HG03064 (cell line): Measurements from ENCODE around the gene NIPA2.
"Not testable (repeated sequence)": the region's sequence is repeated elsewhere in the genome, so short reads cannot be mapped to it uniquely, and the experiment has no call there.

ENCODE experiments used
- ATAC-seq: cut with Tn5 transposase; IDR thresholded peaks from one replicate; pipeline ENCODE4 v1.9.1; 2021; ENCODE audit warnings: low read depth; ENCODE audit not compliant: unreplicated experiment

Gene NIPA2

GRCh38 chr15:22838292-22839042, at the start of gene NIPA2:
Gene NIPA2, plus strand, starts transcription at chr15:22838666. Its CDS starts 13,066 bp downstream, at chr15:22851732.
- ATAC-seq, result peak; percentile 64

GRCh38 chr15:22794063-22794462, 44.4 kb upstream of the NIPA2 start:
- ATAC-seq, result no peak

DNA sequence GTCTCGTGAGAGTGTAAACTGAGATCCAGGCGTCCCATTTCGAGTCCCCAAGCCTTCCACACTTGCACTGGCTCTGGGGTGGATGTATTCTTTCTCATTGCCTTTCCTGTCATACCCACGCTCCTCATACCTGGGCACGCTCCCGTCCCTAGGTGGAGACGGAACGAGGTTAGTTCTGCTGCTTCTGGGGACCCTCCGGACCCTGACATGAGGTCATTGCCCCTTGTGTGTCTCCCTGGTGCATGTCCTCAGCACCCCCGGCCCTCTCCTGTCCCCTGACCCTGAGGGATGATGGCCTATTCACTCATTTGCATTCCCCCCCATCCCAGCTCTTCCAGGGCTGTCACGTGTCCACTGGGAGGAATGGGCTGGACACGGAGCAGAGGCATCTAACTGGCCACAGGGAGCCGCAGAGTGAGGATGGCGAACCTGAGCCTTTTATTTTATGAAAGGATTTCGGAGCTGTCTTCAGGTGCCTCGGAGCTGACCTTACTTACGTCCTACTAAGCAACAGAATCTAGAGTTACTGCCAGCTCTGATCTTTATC, 43.8 kb upstream of the NIPA2 start:
- no peak for ATAC-seq

- no peak for ATAC-seq
Measured at GRCh38 chr15:22795206-22796063, 43.0 kb upstream of the NIPA2 start.

GRCh38 chr15:22796079-22796478, 42.4 kb upstream of the NIPA2 start:
- ATAC-seq, result no peak

GRCh38 chr15:22799902-22800301, 38.6 kb upstream of the NIPA2 start:
- ATAC-seq, result no peak

DNA sequence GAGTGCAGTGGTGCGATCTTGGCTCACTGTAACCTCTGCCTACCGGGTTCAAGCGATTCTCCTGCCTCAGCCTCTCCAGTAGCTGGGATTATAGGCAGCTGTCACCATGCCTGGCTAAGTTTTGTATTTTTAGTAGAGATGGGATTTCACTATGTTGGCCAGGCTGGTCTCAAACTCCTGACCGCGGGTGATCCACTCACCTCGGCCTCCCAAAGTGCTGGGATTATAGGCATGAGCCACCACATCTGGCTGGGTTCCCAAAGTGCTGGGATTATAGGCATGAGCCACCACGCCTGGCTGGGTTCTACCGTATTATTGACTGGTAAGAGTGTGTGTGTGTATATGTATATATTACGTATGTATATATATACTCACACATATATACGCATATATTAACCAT, 35.5 kb upstream of the NIPA2 start:
- not testable (repeated sequence) for ATAC-seq

DNA sequence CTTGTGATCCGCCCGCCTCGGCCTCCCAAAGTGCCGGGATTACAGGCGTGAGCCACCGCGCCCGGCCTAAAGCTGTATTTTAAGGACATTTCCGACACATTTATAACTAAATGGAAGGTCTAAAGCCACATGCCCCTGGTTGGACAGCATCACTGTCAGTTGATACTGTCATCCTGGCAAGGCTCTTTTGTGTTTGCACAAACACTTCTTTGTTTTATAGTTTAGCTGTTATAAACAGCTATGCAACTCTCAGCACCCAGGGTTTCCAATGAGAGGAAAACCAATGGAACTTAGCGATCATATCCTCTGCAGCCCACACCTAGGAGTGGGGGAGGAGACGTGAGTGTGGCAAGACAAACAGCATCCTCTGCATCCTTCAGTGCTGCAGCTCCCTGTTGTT, 32.3 kb upstream of the NIPA2 start:
- ATAC-seq, result no peak

DNA sequence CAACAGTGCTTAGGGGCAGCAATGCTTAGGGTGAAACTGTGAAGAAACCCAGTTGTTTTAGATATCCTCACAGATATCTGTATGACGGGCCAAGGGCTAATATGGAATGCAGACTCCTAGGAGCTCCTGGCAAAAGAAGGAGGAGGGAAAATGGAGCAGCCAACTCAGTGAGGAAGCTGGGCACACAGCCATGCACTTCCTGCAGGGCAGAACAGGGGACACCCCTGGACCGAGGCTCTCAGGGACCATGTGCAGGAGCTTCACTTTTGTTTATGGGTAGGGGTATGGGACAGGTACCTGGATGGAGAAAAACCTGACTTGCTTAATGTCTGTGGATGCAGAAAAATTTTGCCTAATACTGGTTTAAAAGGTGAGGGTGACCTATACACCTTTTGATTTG, 31.8 kb upstream of the NIPA2 start:
- no peak for ATAC-seq

DNA sequence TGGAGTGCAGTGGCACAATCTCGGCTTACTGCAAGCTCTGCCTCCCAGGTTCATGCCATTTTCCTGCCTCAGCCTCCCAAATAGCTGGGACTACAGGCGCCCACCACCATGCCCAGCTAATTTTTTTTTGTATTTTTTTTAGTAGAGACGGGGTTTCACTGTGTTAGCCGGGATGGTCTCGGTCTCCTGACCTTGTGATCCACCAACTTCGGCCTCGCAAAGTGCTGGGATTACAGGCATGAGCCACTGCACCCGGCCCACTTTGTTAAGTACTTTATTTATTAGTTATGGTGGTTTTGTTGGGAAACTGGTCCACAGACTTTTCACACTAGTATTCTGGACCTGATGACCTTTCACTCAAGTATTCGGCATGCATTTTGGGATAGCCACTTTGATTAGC, 30.6 kb upstream of the NIPA2 start:
- ATAC-seq, result not testable (repeated sequence)

GRCh38 chr15:22808240-22808639, 30.2 kb upstream of the NIPA2 start:
- ATAC-seq, result no peak

DNA sequence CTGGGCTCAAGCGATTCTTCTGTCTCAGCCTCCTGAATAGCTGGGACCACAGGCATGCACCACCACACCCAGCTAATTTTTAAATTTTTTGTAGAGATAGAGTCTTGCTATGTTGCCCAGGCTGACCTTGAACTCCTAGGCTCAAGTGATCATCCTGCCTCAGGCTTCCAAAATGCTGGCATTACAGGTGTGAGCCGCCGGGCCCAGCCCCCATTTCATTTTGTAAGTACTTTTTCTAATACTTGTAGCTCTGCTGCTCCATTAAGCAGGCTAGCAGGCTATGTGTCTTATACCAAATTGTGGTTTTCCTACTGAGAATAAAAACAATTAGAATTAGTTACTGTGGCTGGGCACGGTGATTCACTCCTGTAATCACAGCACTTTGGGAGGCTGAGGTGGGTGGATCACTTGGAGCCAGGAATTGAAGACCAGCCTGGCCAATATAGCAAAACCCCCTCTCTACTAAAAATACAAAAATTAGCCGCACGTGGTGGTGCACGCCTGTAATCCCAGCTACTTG, 29.6 kb upstream of the NIPA2 start:
- ATAC-seq, result no peak

DNA sequence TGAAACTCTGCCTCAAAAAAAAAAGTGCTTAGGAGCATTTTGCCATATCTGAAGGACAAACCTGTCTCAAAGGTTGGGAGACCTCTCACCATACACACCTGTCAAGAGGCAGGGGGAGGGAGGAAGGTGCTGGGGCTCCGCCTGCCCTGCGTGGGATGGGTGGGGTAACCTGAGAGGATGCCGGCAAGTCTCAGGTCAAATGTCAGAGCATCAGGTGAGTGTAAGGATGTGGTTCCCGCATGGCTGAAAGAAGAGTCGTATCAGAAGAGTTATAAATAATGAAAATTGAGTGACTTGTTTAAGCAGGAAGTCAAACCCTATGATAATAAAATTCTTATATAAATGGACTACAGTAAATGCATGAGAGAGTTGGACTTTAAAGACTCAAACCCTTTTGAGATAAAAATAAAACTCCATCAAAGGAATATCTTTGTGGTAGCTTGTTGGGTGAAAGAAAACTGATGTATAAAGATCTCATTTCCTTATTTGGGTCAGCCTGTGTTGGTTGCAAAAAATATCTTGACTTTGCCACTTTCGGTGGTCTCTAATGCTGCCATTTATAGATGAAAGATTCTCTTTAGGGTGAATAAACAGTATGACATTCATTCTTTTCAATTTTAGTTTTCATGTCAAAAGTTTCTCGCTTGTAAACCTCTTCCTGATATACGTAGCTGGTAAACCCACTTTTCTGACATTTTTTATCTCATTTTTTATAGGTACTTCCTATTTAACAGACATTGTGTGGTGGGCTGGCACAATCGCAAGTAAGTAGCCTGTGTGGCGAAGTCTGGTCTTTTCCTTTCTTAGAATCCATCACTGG, 28.2 kb upstream of the NIPA2 start:
- ATAC-seq, result no peak

GRCh38 chr15:22810853-22811338, 27.6 kb upstream of the NIPA2 start:
- no peak for ATAC-seq

- ATAC-seq, result no peak
Measured at GRCh38 chr15:22811640-22812039, 26.8 kb upstream of the NIPA2 start.

GRCh38 chr15:22813844-22814243, 24.6 kb upstream of the NIPA2 start:
- ATAC-seq, result no peak

- no peak for ATAC-seq
Measured at GRCh38 chr15:22815766-22816165, 22.7 kb upstream of the NIPA2 start.

DNA sequence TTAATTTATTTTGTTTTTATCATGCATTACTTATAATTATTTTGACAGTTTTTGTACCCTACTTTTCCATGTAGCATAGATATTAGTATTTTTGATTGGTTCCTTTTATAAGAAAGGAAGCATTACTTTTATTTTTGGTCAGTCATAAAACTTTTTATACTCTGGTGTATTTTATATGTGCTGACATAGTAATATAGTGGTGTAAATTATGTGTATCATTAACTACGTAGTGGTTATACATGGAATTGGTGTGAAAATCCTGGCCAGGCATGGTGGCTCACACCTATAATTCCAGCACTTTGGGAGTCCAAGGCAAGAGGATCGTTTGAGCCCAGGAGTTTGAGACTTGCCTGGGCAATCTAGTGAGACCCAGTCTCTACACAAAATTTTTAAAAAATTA, 18.8 kb upstream of the NIPA2 start:
- no peak for ATAC-seq

GRCh38 chr15:22823495-22824128, 14.9 kb upstream of the NIPA2 start:
- ATAC-seq, result no peak

DNA sequence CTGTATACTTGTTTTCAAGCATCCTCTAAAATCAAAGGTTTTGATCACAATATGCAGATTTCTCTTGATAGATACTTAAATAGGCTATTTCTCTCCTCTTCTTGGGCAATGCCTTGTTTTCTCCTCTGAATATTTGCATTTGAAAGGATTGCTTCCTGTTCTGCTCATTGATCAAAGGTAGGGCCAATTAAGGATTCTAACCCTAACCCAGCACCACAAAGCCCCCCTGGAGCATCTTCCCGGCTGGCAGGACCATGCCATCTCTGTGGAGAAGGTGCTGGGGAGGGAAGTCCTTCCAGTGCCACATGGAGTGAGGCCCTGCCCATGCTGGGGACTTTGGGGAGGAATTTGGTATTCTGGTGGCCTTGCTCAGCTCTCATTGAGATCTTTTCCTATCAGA, 11.3 kb upstream of the NIPA2 start:
- no peak for ATAC-seq
